Subcutaneous abdominal adipose tissue (tissue), 5 donors: ENCODE measurements around the gene RRP1B.

Experiments
- H3K27ac ChIP-seq: one replicate; pipeline ENCODE4 v1.7.0; 2013; ENCODE audit warnings: low read depth, mild to moderate bottlenecking, inconsistent platforms, low read length, moderate library complexity
- H3K27me3 ChIP-seq, 5 donors: one replicate each; pipeline ENCODE4 v1.7.0; 2013; ENCODE audit warnings: low read length in 5 of 5, inconsistent platforms in 1 of 5; ENCODE audit not compliant: control insufficient read depth in 5 of 5, insufficient read depth in 4 of 5
- H3K36me3 ChIP-seq, 5 donors: one replicate each; pipeline ENCODE4 v1.7.0; 2013; ENCODE audit warnings: low read length in 5 of 5; ENCODE audit not compliant: control insufficient read depth in 5 of 5, insufficient read depth in 5 of 5
- H3K4me1 ChIP-seq, 5 donors: one replicate each; pipeline ENCODE4 v1.7.0; 2013; ENCODE audit warnings: low read length in 5 of 5, mild to moderate bottlenecking in 3 of 5, moderate library complexity in 1 of 5; ENCODE audit not compliant: control insufficient read depth in 5 of 5, insufficient read depth in 5 of 5
- H3K4me3 ChIP-seq, 5 donors: one replicate each; pipeline ENCODE4 v1.7.0; 2013; ENCODE audit warnings: low read length in 5 of 5, low read depth in 1 of 5
- H3K9ac ChIP-seq, 5 donors: one replicate each; pipeline ENCODE4 v1.7.0; 2013; ENCODE audit warnings: low read length in 5 of 5, mild to moderate bottlenecking in 4 of 5, moderate library complexity in 3 of 5
- H3K9me3 ChIP-seq, 5 donors: one replicate each; pipeline ENCODE4 v1.7.0; 2013; ENCODE audit warnings: low read length in 5 of 5; ENCODE audit not compliant: control insufficient read depth in 5 of 5
- donor health status: healthy.
- donor health status: healthy.
- donor health status: healthy.
- donor health status: healthy.
- donor health status: healthy.

Gene RRP1B

DNA sequence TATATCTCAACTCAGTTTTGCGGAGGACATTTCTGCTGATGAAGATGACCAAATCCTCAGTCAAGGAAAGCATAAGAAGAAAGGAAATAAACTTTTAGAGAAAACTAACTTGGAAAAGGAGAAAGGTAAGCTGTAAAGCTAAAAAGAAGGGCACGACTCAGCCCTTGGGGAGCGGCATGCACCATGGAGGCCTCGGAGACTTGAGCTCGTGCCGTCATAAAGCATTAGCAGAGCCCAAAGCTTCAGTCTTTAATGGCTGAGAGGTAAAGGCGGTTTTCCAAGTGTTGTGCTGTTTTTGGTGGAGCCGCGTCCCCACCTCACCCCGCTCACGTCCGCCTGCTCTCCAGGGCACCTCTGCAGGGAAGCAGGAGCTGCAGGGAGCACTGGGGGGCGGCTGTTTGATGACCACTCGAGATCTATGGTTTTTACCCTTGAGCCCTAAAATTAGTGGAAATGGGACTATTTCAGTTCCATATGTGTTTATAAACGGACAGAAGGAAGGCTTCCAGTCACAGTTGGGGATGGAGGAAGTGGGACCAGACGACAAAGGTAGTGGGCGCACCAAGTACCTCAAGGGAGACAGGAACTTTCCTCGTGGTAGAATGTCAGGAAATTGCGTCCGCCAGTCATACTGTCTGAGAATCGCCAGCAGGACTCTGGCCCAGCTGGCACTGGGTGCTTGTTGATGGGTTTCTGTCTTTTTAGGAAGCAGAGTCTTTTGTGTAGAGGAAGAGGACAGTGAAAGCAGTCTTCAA is 27.6 kb downstream of the RRP1B start:
- Histone ChIP-seq H3K9me3 (no peaks in the 10 kb centered on the region), H3K36me3 (peaks cover 6 to 87% (median 80%) of the 10 kb centered on the region in 5 donors), H3K4me3 (peak overlapping the region in 1 of 5 donors; percentile 19), H3K9ac (peak overlapping the region in 2 of 5 donors; percentile 5 to 8), H3K27ac (peak overlapping the region; percentile 86), H3K27me3 (no peaks in the 10 kb centered on the region), H3K4me1 (peaks cover 0 to 53% (median 39%) of the 10 kb centered on the region in 5 donors)

DNA sequence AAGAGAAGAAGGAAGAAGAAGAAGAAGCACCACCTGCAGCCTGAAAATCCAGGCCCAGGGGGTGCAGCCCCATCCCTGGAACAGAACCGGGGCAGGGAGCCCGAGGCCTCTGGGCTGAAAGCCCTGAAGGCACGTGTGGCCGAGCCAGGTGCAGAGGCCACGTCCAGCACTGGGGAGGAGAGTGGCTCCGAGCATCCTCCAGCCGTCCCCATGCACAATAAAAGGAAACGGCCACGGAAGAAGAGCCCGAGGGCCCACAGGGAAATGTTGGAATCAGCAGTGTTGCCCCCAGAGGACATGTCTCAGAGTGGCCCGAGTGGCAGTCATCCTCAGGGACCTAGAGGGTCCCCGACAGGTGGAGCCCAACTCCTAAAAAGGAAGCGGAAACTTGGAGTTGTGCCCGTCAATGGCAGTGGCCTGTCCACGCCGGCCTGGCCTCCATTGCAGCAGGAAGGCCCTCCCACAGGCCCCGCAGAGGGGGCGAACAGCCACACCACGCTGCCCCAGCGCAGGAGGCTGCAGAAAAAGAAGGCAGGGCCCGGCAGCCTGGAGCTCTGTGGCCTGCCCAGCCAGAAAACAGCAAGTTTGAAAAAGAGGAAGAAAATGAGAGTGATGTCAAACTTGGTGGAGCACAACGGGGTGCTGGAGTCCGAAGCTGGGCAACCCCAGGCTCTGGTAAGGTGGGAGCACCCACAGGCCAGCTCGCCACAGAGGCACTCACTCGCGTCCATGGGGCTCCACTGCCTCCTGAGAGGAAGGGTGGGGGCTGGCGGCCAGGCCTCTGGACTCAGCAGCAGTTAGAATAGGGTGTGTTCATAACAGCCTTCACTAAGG is 28.4 kb downstream of the RRP1B start:
- H3K4me3 ChIP-seq, result no peak overlapping the region
- H3K9me3 ChIP-seq, result no peaks in the 10 kb centered on the region
- H3K27me3 ChIP-seq, result no peaks in the 10 kb centered on the region
- H3K36me3 ChIP-seq, result peaks cover 6 to 90% (median 79%) of the 10 kb centered on the region in 5 donors
- H3K27ac ChIP-seq, result peak overlapping the region; percentile 86
- H3K4me1 ChIP-seq, result peaks cover 0 to 53% (median 39%) of the 10 kb centered on the region in 5 donors
- H3K9ac ChIP-seq, result peak overlapping the region in 1 of 5 donors; percentile 5

GRCh38 chr21:43688906-43689305 is 29.5 kb downstream of the RRP1B start:
- peaks cover 8 to 94% (median 85%) of the 10 kb centered on the region in 5 donors for H3K36me3 ChIP-seq
- no peaks in the 10 kb centered on the region for H3K27me3 ChIP-seq
- H3K4me1 ChIP-seq, result peaks cover 0 to 53% (median 39%) of the 10 kb centered on the region in 5 donors
- H3K9ac ChIP-seq, result no peak overlapping the region
- H3K9me3 ChIP-seq, result no peaks in the 10 kb centered on the region
- H3K4me3 ChIP-seq, result no peak overlapping the region
- no peak overlapping the region for H3K27ac ChIP-seq

DNA sequence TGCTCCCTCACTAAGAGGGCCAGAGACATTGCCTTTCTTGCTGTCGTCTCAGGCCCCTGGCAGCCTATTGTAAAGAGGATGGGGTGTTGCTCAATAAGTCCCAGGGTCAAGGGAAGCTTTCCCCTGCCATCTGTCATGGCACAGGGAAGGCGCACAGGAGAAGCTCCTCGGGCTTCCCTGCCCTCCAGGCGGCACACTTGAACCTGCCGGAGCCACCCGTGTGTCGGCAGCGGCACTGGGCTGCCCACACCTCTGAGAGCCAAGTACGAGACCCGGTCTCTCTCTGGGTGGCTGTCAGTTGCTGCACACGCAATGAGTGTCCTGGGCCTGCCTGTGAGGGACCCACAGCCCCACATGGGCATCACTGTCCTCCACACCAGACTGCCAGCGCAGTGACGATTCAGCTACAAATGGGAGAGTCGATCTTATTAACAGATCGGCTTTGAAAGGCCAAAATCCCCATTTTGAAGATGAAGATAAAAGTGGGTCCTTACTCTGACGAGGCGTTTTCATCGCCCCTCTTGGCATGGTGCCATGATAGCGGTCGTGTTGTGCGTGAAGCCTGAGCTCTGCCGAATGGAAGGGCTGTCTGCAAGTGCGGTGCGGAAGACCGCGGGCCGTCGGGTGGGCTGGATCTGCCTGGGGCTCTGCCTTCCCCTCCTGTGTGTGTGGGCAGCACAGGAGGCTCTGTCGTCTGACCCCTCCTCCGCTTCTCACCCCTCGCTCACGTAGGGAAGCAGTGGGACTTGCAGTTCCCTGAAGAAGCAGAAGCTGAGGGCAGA is 30.4 kb downstream of the RRP1B start:
- Histone ChIP-seq H3K4me3 (no peak overlapping the region), H3K4me1 (peaks cover 0 to 46% (median 32%) of the 10 kb centered on the region in 5 donors), H3K9me3 (no peaks in the 10 kb centered on the region), H3K36me3 (peaks cover 3 to 97% (median 88%) of the 10 kb centered on the region in 5 donors), H3K27ac (no peak overlapping the region), H3K9ac (no peak overlapping the region), H3K27me3 (no peaks in the 10 kb centered on the region)

DNA sequence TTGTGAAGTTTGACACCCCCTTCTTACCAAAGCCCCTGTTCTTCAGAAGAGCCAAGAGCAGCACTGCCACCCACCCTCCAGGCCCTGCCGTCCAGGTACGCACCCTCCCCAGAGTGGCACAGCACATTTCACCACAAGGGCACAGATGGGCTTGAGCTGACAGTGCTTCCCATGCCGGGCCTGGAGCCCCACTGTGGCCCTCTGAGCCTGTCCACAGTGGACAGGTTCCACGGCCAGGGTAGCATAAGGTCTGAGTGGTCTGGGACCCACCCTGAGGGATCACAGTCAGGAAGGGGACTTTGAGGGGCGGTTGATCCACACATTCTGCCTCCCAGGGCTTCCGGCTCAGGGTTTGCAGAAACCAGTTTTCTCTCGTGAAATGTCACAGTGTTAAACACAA is 31.0 kb downstream of the RRP1B start:
- no peaks in the 10 kb centered on the region for H3K9me3 ChIP-seq
- H3K9ac ChIP-seq, result no peak overlapping the region
- H3K4me3 ChIP-seq, result no peak overlapping the region
- H3K27me3 ChIP-seq, result no peaks in the 10 kb centered on the region
- peaks cover 0 to 40% (median 31%) of the 10 kb centered on the region in 5 donors for H3K4me1 ChIP-seq
- peaks cover 2 to 94% (median 84%) of the 10 kb centered on the region in 5 donors for H3K36me3 ChIP-seq
- H3K27ac ChIP-seq, result no peak overlapping the region

DNA sequence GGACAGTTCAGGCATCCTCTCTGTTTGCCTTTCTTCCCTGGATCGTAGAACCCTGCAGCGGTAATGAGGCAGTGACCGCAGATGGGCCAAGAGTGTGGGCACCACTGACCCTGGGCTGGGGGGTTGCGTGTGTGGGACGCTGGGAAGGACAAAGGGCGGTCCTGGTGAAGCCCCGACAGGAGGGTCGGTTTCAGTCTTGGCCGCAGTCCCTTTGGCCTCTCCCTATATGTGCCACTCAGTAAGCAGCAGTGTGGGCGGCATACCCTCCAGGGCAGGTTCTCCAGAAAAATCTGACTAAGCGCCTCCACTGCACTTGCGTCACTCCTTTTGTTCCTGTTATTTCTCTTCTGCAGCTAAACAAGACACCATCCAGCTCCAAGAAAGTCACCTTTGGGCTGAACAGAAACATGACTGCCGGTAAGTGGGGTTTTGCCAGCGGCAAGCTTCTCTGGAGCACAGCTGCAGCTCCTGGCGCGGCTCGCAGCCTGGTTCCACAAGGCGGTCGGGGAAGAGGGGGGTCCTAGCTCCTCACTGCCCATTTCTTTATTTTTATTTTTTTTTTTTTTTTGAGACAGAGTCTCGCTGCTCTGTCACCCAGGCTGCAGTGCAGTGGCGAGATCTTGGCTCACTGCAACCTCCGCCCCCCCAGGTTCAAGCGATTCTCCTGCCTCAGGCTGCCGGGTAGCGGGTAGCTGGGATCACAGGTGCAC is 31.9 kb downstream of the RRP1B start:
- Histone ChIP-seq H3K27ac (no peak overlapping the region), H3K36me3 (peaks cover 2 to 92% (median 80%) of the 10 kb centered on the region in 5 donors), H3K4me3 (no peak overlapping the region), H3K9me3 (no peaks in the 10 kb centered on the region), H3K9ac (no peak overlapping the region), H3K4me1 (peaks cover 0 to 33% (median 25%) of the 10 kb centered on the region in 5 donors), H3K27me3 (no peaks in the 10 kb centered on the region)

DNA sequence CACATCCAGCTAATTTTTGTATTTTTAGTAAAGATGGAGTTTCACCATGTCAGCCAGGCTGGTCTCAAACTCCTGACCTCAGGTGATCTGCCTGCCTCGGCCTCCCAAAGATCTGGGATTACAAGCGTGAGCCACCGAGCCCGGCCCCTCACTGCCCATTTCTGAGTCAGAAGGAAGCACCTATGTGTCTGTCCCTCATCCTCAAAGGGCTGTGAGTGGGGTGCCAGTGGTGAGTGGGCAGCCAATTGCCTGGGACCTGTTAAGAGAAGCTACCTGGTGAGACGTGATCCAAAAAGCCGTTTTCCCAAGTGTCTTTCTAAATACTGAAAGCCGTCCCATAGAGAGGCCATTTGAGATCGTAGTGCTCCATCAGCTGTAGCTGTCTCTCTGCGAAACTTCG is 32.4 kb downstream of the RRP1B start:
- no peaks in the 10 kb centered on the region for H3K9me3 ChIP-seq
- peaks cover 2 to 90% (median 79%) of the 10 kb centered on the region in 5 donors for H3K36me3 ChIP-seq
- H3K4me1 ChIP-seq, result peaks cover 0 to 29% (median 20%) of the 10 kb centered on the region in 5 donors
- no peaks in the 10 kb centered on the region for H3K27me3 ChIP-seq
- no peak overlapping the region for H3K9ac ChIP-seq
- H3K4me3 ChIP-seq, result no peak overlapping the region
- H3K27ac ChIP-seq, result no peak overlapping the region

GRCh38 chr21:43692949-43693348 is 33.6 kb downstream of the RRP1B start:
- peaks cover 2 to 83% (median 68%) of the 10 kb centered on the region in 5 donors for H3K36me3 ChIP-seq
- H3K27me3 ChIP-seq, result no peaks in the 10 kb centered on the region
- H3K9me3 ChIP-seq, result no peaks in the 10 kb centered on the region
- H3K27ac ChIP-seq, result no peak overlapping the region
- no peak overlapping the region for H3K4me3 ChIP-seq
- H3K9ac ChIP-seq, result no peak overlapping the region
- H3K4me1 ChIP-seq, result peaks cover 0 to 18% (median 8%) of the 10 kb centered on the region in 5 donors

DNA sequence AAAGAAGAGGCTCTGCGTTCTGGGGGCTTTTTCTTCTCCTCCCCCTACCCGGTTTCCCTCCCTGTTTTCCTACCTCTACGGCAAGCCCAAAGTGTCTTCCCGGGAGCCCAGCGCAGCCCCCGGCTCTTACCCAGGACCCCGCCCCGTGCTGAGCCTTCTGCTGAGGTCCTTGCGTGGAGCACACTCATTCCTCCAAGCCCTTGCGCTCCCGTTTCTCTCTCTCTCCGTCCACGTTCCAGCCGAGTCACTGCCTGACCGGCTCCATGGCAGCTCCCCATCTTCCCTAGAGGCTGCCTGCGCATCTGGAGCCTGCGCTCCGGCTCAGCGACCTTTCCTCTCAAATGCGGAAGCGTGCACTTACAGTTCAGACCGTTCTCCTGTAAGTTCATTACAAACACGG is 34.6 kb downstream of the RRP1B start:
- H3K27ac ChIP-seq, result no peak overlapping the region
- no peaks in the 10 kb centered on the region for H3K27me3 ChIP-seq
- peaks cover 0 to 10% (median 7%) of the 10 kb centered on the region in 5 donors for H3K4me1 ChIP-seq
- H3K9ac ChIP-seq, result no peak overlapping the region
- H3K9me3 ChIP-seq, result peaks cover 0 to 5% (median 0%) of the 10 kb centered on the region in 5 donors
- H3K4me3 ChIP-seq, result no peak overlapping the region
- peaks cover 2 to 73% (median 60%) of the 10 kb centered on the region in 5 donors for H3K36me3 ChIP-seq
